Measurements from ENCODE around the gene SRPK2.

DNA sequence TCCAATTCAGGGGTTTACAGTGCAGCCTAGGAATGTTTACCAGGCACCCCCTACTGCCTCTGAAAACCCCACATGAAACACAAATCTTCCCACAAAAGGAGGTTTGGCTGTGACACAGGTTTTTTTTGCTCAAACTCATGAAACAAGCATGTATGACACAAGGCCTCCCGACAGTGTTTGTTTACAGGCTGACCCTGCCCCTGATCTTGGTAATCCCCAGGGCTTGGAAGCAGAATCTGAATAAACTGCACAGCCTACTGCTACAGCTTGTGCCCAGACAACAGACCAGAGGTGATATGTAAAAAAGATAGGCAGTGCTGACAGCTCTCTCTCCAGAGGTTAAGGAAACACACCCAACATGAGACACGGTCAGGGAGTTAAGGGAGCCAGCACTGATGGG is 190.5 kb downstream of the SRPK2 start:
- TF ChIP-seq CTCF (IDR thresholded peaks at IDR 0.05) (no peak), POLR2AphosphoS5 (IDR thresholded peaks at IDR 0.05) (no peak), POLR2A (IDR thresholded peaks at IDR 0.05) (no peak)

Measured in prostate gland (tissue), 2 donors.